ENCODE measurements around the gene PRKAG2. TPM values are rescaled to one million over a fixed set of nuclear protein-coding genes. Genes with fewer than 3 reads are reported as not detected.

Gene PRKAG2
- total and polyA plus RNA-seq, 4 donors, result 17.5 to 33.3 (median 23.9) TPM

DNA sequence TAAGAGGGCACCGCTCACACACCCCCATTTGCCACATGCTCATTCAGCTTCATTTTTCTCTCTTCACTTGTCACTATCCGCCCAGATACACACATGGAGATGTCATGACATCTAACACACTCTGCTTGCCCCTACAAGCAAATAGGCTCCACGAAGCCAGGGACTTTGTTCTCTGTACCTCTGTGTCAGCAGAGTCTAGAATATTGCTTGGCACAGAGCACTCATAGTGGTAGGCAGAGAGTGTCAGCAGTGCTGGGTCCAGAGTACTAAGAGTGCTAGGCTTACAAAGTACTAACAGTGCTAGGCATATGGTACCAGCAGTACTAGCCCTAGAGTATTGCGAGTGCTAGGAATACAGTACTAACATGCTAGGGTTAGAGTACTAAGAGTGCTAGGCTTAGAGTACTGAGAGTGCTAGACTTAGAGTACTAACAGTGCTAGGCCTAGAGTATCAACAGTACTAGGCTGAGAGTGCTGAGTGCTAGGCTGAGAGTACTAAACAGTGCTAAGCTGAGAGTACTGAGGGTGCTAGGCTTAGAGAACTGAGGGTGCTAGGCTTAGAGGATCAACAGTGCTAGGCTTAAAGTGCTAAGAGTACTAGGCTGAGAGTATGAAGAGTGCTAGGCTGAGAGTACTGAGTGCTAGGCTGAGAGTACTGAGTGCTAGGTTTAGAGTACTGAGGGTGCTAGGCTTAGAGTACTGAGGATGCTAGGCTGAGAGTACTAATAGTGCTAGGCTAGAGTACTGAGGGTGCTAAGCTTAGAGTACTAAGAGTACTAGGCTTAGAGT lies 166.1 kb downstream of the PRKAG2 start:
- Histone ChIP-seq H3K9ac (ENCODE audit: insufficient read depth in 1 of 2, low read length in 2 of 2) (no peak overlapping the region), H3K4me1 (ENCODE audit: control insufficient read depth in 5 of 5, insufficient read depth in 5 of 5, low read length in 5 of 5) (peaks cover 0 to 9% (median 8%) of the 10 kb centered on the region in 5 donors), H3K27me3 (ENCODE audit: control insufficient read depth in 3 of 3, insufficient read depth in 3 of 3, low read length in 2 of 3) (no peaks in the 10 kb centered on the region), H3K36me3 (ENCODE audit: control insufficient read depth in 4 of 4, insufficient read depth in 4 of 4, low read length in 4 of 4) (no peaks in the 10 kb centered on the region), H3K27ac (ENCODE audit: low read depth in 1 of 2, low read length in 1 of 2) (peak overlapping the region in 1 of 2 donors; percentile 37), H3K4me3 (no peak overlapping the region), H3K9me3 (ENCODE audit: control insufficient read depth in 4 of 4, insufficient read depth in 3 of 4, low read length in 3 of 4) (no peaks in the 10 kb centered on the region)
- DNase-seq (no peak), ATAC-seq (ENCODE audit: insufficient read depth, low FRiP score) (no peak)
- 96 to 97% methylated on average over 4 of the region's 4 CpGs for WGBS, 2 donors
- TF ChIP-seq, protein P1, sequence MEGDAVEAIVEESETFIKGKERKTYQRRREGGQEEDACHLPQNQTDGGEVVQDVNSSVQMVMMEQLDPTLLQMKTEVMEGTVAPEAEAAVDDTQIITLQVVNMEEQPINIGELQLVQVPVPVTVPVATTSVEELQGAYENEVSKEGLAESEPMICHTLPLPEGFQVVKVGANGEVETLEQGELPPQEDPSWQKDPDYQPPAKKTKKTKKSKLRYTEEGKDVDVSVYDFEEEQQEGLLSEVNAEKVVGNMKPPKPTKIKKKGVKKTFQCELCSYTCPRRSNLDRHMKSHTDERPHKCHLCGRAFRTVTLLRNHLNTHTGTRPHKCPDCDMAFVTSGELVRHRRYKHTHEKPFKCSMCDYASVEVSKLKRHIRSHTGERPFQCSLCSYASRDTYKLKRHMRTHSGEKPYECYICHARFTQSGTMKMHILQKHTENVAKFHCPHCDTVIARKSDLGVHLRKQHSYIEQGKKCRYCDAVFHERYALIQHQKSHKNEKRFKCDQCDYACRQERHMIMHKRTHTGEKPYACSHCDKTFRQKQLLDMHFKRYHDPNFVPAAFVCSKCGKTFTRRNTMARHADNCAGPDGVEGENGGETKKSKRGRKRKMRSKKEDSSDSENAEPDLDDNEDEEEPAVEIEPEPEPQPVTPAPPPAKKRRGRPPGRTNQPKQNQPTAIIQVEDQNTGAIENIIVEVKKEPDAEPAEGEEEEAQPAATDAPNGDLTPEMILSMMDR (IDR thresholded peaks at IDR 0.05; ENCODE audit: control extremely low read depth, extremely low read depth), result no peak

DNA sequence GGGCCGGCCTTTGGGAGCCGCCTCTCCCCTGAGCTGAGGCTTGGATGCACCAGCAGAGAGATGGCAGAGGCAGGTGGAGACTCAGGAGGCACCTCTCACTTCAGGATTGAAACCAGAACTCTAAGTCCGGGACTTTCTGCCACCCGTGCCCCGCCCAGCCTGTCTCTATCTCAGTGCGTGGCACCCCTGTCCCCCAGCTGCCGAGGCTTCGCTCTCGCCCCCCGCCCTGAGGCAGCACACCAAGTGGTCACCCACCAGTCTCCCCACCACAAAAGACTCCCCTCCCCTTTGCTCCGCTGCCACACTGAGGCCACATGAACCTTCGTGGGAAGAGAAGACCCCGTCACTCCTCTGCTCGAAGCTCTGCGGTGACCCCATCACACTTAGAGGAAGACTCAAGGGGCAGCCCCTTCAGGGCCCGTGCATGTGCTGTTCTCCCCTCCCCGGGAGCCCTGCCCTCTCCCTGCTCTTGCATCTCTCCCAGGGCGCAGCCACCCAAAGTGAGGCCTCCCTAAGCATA lies 166.7 kb downstream of the PRKAG2 start:
- TF ChIP-seq, protein P1 (IDR thresholded peaks at IDR 0.05; ENCODE audit: control extremely low read depth, extremely low read depth), result no peak
- Histone ChIP-seq H3K4me3 (no peak overlapping the region), H3K27me3 (ENCODE audit: control insufficient read depth in 3 of 3, insufficient read depth in 3 of 3, low read length in 2 of 3) (no peaks in the 10 kb centered on the region), H3K9ac (ENCODE audit: insufficient read depth in 1 of 2, low read length in 2 of 2) (no peak overlapping the region), H3K9me3 (ENCODE audit: control insufficient read depth in 4 of 4, insufficient read depth in 3 of 4, low read length in 3 of 4) (no peaks in the 10 kb centered on the region), H3K36me3 (ENCODE audit: control insufficient read depth in 4 of 4, insufficient read depth in 4 of 4, low read length in 4 of 4) (no peaks in the 10 kb centered on the region), H3K27ac (ENCODE audit: low read depth in 1 of 2, low read length in 1 of 2) (no peak overlapping the region), H3K4me1 (ENCODE audit: control insufficient read depth in 5 of 5, insufficient read depth in 5 of 5, low read length in 5 of 5) (peaks cover 0 to 15% (median 8%) of the 10 kb centered on the region in 5 donors)
- 94 to 95% methylated on average over 18 of the region's 18 CpGs for WGBS, 2 donors
- ATAC-seq (ENCODE audit: insufficient read depth, low FRiP score) (no peak), DNase-seq (no peak)

DNA sequence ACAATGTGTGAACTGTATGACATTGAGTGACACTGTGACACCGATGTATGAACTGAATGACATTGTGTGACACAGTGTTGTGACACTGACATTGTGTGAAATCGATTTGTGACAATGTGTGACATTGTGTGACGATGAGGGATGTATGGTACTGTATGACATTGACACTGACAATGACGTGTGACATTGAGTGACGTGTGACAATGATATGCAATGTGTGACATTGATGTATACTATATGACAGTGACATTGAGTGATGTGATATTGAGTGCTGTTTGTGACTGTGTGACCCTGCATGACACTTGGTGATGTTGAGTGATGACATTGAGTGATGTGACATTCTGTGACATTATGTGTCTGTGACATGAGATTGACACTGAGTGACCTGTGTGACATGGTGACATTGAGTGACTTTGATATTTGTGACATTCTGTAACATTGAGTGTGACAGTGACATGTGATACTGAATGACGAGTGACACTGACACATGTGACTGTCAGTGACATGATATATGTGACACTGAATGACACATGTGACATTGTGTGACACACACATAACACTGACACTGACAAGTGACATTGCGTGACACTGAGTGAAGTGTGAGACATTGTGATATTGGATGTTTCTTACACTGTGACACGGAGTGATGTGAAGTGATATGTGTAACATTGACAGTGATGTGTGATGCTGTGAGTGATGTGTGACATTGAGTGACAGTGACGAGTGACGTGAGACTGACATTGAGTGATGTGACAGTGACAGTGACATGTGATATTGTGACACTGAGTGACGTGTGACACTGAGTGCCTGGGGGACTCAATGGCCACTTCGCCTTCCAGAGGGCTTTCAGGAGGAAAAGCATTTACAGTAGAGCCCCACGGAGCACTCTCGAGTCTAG lies 167.5 kb downstream of the PRKAG2 start:
- DNase-seq (peak in 2 of 3 donors; percentile 47 to 74), ATAC-seq (ENCODE audit: insufficient read depth, low FRiP score) (no peak)
- TF ChIP-seq, protein P1 (IDR thresholded peaks at IDR 0.05; ENCODE audit: control extremely low read depth, extremely low read depth), result no peak
- peaks cover 4 to 18% (median 9%) of the 10 kb centered on the region in 5 donors for H3K4me1 ChIP-seq (ENCODE audit: control insufficient read depth in 5 of 5, insufficient read depth in 5 of 5, low read length in 5 of 5)
- WGBS, 2 donors, result 94% methylated on average over 14 of the region's 14 CpGs
- H3K27ac ChIP-seq (ENCODE audit: low read depth in 1 of 2, low read length in 1 of 2), result no peak overlapping the region
- no peaks in the 10 kb centered on the region for H3K36me3 ChIP-seq (ENCODE audit: control insufficient read depth in 4 of 4, insufficient read depth in 4 of 4, low read length in 4 of 4)
- no peaks in the 10 kb centered on the region for H3K9me3 ChIP-seq (ENCODE audit: control insufficient read depth in 4 of 4, insufficient read depth in 3 of 4, low read length in 3 of 4)
- H3K9ac ChIP-seq (ENCODE audit: insufficient read depth in 1 of 2, low read length in 2 of 2), result no peak overlapping the region
- no peaks in the 10 kb centered on the region for H3K27me3 ChIP-seq (ENCODE audit: control insufficient read depth in 3 of 3, insufficient read depth in 3 of 3, low read length in 2 of 3)
- no peak overlapping the region for H3K4me3 ChIP-seq
